ENCODE data around the gene NR0B2. TPM values are rescaled to one million over a fixed set of nuclear protein-coding genes. Genes with fewer than 3 reads are reported as not detected.

NR0B2 gene
- total and polyA plus RNA-seq, 2 of the 13 experiments (the other 11 are each of a cell fraction or from before 2014, with no cell fraction given), result 72.5 to 133 TPM

DNA sequence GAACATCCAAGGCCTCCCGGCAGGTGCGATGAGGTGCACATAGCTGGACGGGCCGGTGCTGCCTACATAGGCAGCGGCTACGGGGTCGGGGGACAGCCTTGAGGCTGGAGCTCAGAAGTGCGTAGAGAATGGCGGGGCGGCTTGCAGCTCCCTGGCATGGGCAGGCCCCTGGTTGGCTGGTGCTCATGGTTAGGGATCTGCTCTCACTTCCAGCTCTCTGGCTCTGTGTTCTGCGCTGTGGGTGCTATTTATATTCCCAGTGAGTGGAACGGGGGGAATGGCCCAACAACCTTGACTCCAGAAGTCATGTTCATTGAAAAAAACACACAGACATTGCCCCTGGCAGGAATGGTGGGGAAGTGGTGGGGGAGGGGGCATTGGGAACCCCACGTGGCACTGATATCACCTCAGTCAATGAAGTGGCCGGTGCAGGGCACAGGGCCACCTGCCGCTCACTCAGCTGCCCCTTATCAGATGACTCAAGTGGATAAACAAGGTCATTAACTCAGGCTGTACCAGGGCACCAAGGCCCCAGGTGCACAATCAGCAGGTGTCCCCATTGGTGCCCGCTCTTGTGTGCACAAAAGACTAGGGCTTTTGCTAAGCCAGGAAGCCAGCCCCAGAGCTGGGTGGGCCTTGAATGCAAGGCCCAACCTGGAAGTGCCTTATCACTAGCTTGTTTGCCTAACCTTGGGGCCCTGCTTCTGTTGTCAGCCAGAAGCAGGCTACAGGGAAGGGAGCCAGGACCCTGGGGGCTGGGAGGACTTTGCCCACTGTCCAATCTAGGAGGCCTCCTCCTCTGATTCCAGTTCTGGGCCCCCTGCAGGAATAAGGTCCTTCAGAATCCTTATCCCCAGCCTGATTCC, at the start of gene NR0B2 (continued):
- TF ChIP-seq IKZF1 (IDR thresholded peaks at IDR 0.05), result no peak
- TF ChIP-seq RELA (CRISPR knock-in tag; IDR thresholded peaks at IDR 0.05), result no peak
- peak; percentile 99 for TF ChIP-seq ZNF878 (CRISPR knock-in tag; IDR thresholded peaks at IDR 0.05)
- TF ChIP-seq MEF2D (CRISPR knock-in tag; IDR thresholded peaks at IDR 0.05), result peak; percentile 89
- TF ChIP-seq KDM1A (CRISPR knock-in tag; IDR thresholded peaks at IDR 0.05), result peak; percentile 50; the same call in 1 of the 2 replicates
- peak; percentile 86 for TF ChIP-seq AGO2 (optimal IDR thresholded peaks at IDR 0.05; ENCODE audit: low read depth, low read length)
- TF ChIP-seq, protein P1, sequence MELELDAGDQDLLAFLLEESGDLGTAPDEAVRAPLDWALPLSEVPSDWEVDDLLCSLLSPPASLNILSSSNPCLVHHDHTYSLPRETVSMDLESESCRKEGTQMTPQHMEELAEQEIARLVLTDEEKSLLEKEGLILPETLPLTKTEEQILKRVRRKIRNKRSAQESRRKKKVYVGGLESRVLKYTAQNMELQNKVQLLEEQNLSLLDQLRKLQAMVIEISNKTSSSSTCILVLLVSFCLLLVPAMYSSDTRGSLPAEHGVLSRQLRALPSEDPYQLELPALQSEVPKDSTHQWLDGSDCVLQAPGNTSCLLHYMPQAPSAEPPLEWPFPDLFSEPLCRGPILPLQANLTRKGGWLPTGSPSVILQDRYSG (CRISPR knock-in tag; IDR thresholded peaks at IDR 0.05), result no peak
- peak; percentile 92 for TF ChIP-seq SRY (CRISPR knock-in tag; IDR thresholded peaks at IDR 0.05)
- no peak for TF ChIP-seq FLYWCH1 (CRISPR knock-in tag; IDR thresholded peaks at IDR 0.05)
- TF ChIP-seq ZNF766 (CRISPR knock-in tag; IDR thresholded peaks at IDR 0.05; ENCODE audit: borderline replicate concordance), result peak; percentile 50; the same call in 1 of the 2 replicates
- no peak for TF ChIP-seq NR3C1 (CRISPR knock-in tag; IDR thresholded peaks at IDR 0.05)
- TF ChIP-seq PITX1 (CRISPR knock-in tag; IDR thresholded peaks at IDR 0.05), result peak; percentile 97
- TF ChIP-seq TCF12 (IDR thresholded peaks at IDR 0.05), result no peak
- TF ChIP-seq TCF12 (CRISPR knock-in tag; IDR thresholded peaks at IDR 0.05), result peak; percentile 100
- TF ChIP-seq NBN (conservative IDR thresholded peaks at IDR 0.05), result no peak
- TF ChIP-seq TBX2 (CRISPR knock-in tag; IDR thresholded peaks at IDR 0.05; ENCODE audit: borderline replicate concordance), result peak; percentile 96
- TF ChIP-seq, protein P2, sequence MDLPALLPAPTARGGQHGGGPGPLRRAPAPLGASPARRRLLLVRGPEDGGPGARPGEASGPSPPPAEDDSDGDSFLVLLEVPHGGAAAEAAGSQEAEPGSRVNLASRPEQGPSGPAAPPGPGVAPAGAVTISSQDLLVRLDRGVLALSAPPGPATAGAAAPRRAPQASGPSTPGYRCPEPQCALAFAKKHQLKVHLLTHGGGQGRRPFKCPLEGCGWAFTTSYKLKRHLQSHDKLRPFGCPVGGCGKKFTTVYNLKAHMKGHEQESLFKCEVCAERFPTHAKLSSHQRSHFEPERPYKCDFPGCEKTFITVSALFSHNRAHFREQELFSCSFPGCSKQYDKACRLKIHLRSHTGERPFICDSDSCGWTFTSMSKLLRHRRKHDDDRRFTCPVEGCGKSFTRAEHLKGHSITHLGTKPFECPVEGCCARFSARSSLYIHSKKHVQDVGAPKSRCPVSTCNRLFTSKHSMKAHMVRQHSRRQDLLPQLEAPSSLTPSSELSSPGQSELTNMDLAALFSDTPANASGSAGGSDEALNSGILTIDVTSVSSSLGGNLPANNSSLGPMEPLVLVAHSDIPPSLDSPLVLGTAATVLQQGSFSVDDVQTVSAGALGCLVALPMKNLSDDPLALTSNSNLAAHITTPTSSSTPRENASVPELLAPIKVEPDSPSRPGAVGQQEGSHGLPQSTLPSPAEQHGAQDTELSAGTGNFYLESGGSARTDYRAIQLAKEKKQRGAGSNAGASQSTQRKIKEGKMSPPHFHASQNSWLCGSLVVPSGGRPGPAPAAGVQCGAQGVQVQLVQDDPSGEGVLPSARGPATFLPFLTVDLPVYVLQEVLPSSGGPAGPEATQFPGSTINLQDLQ (CRISPR knock-in tag; IDR thresholded peaks at IDR 0.05), result peak; percentile 73; the same call in 1 of the 2 replicates
- TF ChIP-seq, protein P3, sequence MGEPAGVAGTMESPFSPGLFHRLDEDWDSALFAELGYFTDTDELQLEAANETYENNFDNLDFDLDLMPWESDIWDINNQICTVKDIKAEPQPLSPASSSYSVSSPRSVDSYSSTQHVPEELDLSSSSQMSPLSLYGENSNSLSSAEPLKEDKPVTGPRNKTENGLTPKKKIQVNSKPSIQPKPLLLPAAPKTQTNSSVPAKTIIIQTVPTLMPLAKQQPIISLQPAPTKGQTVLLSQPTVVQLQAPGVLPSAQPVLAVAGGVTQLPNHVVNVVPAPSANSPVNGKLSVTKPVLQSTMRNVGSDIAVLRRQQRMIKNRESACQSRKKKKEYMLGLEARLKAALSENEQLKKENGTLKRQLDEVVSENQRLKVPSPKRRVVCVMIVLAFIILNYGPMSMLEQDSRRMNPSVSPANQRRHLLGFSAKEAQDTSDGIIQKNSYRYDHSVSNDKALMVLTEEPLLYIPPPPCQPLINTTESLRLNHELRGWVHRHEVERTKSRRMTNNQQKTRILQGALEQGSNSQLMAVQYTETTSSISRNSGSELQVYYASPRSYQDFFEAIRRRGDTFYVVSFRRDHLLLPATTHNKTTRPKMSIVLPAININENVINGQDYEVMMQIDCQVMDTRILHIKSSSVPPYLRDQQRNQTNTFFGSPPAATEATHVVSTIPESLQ (CRISPR knock-in tag; conservative IDR thresholded peaks at IDR 0.05), result no peak
- peak; percentile 99 for TF ChIP-seq MEIS1 (CRISPR knock-in tag; IDR thresholded peaks at IDR 0.05; ENCODE audit: borderline replicate concordance)
- no peak for TF ChIP-seq GABPA (IDR thresholded peaks at IDR 0.05; ENCODE audit: low read depth, low read length)
- TF ChIP-seq GABPA (CRISPR knock-in tag; IDR thresholded peaks at IDR 0.05; ENCODE audit: low read depth), result peak; percentile 63
- TF ChIP-seq THYN1 (CRISPR knock-in tag; IDR thresholded peaks at IDR 0.05; ENCODE audit: borderline replicate concordance, low read depth), result no peak; the same call in 1 of the 2 replicates
- 0 out of 2 replicates have a peak, but pooled peaks have one; percentile 75 for TF ChIP-seq TP53 (CRISPR knock-in tag; conservative IDR thresholded peaks at IDR 0.05)
- peak; percentile 81 for TF ChIP-seq EED (CRISPR knock-in tag; IDR thresholded peaks at IDR 0.05)
- TF ChIP-seq NFRKB (IDR thresholded peaks at IDR 0.05), result no peak

Data from HepG2 (cell line).